Measurements from ENCODE around the gene GALK1. TPM values are rescaled to one million over a fixed set of nuclear protein-coding genes. Genes with fewer than 3 reads are reported as not detected.

The GALK1 gene
- polyA plus RNA-seq, 1 donor (not counting 4 experiments of a cell fraction or from before 2014, with no cell fraction given): 1.3 TPM

DNA sequence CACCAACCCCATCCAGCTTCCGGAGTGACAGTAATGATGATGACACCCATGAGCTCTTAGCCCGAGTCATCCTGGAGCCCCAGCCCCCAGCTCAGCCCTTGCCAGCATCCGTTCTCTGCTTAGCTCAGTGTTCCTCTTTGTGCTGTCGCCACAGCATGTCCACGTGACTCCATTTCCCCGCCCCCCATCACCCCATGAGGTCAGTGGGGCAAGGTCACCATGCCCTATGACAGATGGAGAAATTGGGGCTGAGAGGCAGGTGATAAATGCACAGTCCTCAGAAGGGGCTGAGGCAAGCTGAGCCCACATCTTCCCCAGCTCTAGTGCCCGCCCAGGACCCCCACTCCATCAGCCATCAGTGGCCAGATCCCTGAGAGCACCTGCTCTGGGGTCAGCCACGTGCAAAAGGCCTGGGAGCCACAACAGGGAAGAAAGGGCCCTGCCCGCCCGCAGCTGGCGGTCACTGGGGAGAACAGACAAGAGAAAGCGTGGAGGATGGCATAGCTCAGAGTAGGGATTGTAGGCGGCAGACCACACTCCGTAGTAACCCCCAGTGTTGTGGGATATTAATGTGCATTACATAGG, 26.7 kb downstream of the GALK1 start:
- TF ChIP-seq, protein P1, sequence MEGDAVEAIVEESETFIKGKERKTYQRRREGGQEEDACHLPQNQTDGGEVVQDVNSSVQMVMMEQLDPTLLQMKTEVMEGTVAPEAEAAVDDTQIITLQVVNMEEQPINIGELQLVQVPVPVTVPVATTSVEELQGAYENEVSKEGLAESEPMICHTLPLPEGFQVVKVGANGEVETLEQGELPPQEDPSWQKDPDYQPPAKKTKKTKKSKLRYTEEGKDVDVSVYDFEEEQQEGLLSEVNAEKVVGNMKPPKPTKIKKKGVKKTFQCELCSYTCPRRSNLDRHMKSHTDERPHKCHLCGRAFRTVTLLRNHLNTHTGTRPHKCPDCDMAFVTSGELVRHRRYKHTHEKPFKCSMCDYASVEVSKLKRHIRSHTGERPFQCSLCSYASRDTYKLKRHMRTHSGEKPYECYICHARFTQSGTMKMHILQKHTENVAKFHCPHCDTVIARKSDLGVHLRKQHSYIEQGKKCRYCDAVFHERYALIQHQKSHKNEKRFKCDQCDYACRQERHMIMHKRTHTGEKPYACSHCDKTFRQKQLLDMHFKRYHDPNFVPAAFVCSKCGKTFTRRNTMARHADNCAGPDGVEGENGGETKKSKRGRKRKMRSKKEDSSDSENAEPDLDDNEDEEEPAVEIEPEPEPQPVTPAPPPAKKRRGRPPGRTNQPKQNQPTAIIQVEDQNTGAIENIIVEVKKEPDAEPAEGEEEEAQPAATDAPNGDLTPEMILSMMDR (optimal IDR thresholded peaks at IDR 0.05 in 1 of 3, IDR thresholded peaks at IDR 0.05 in 1 of 3, conservative IDR thresholded peaks at IDR 0.05 in 1 of 3; ENCODE audit: extremely low read depth in 1 of 3, insufficient read depth in 2 of 3, low read length in 3 of 3): no peak
- TF ChIP-seq EZH2 (IDR thresholded peaks at IDR 0.05; ENCODE audit: low read length): no peak
- Histone ChIP-seq H3K9me1 (ENCODE audit: control insufficient read depth, extremely low read depth, insufficient read depth, low read length) (no peaks in the 10 kb centered on the region), H3K4me2 (ENCODE audit: control insufficient read depth, extremely low read depth, insufficient read depth, low read depth, low read length) (no peak overlapping the region), H3K79me2 (ENCODE audit: control insufficient read depth, insufficient read depth, low read length) (peaks cover 75% of the 10 kb centered on the region), H3K4me3 (ENCODE audit: control insufficient read depth in 2 of 3, extremely low read depth in 1 of 3, insufficient read depth in 2 of 3, low read depth in 1 of 3, low read length in 3 of 3) (no peak overlapping the region), H3K36me3 (ENCODE audit: control insufficient read depth in 2 of 2, extremely low read depth in 1 of 2, insufficient read depth in 2 of 2, low read length in 2 of 2) (peaks cover 69 to 83% of the 10 kb centered on the region in 2 experiments), H4K20me1 (ENCODE audit: control insufficient read depth, extremely low read depth, insufficient read depth, low read length) (peaks cover 84% of the 10 kb centered on the region), H2AFZ (ENCODE audit: control insufficient read depth, low read length) (no peak overlapping the region), H3K27me3 (ENCODE audit: control insufficient read depth, extremely low read depth, insufficient read depth, low read length) (no peaks in the 10 kb centered on the region), H3K27ac (ENCODE audit: control insufficient read depth, insufficient read depth, low read length) (no peak overlapping the region), H3K9ac (ENCODE audit: control insufficient read depth, extremely low read depth, insufficient read depth, low read length) (no peak overlapping the region), H3K9me3 (ENCODE audit: control insufficient read depth, low read depth, low read length) (no peaks in the 10 kb centered on the region), H3K4me1 (ENCODE audit: control insufficient read depth, extremely low read depth, insufficient read depth, low read length) (no peaks in the 10 kb centered on the region)
- no peak for DNase-seq (ENCODE audit: low read depth, low spot score)
- dilution Hi-C loops (cut with MboI; ENCODE audit: extremely low pct_ligation_motif_present, low sequenced_read_pairs): no loop called here
- FAIRE-seq: no peak

DNA sequence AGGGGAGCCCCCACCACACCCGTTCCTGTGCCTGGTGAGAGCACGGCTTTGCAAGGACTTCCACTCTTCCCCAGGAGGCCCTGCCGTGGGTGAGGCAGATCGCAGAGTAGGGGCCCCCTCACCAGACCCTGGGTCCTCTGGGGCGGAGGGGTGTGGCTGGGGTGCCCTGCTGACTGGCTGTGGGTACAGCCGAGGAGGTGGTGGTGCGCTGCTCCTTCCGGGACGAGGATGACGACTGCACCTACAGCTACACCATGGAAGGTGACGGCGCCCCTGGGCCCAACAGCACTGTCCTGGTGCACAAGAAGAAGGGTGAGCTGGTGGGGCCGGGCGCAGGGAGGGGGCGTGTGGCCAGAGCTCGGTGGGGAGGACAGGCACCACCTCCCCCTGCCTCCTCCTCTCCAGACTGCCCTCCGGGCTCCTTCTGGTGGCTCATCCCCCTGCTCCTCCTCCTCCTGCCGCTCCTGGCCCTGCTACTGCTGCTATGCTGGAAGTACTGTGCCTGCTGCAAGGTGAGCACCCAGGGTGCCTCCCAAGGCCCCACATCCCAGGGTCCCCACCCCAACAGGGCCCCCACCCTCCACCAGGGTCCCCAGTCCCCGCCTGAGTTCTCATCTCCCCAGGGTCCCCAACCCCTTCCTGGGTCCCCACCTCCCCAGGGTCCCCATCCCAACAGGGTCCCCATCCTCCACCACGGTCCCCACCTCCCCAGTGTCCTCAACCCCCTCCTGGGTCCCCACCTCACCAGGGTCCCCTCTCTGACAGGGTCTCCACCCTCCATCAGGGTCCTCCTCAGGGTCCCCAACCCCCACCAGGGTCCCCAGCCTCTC, 27.6 kb downstream of the GALK1 start:
- Histone ChIP-seq H3K36me3 (ENCODE audit: control insufficient read depth in 2 of 2, extremely low read depth in 1 of 2, insufficient read depth in 2 of 2, low read length in 2 of 2) (peaks cover 65 to 81% of the 10 kb centered on the region in 2 experiments), H2AFZ (ENCODE audit: control insufficient read depth, low read length) (no peak overlapping the region), H3K27me3 (ENCODE audit: control insufficient read depth, extremely low read depth, insufficient read depth, low read length) (no peaks in the 10 kb centered on the region), H3K9me3 (ENCODE audit: control insufficient read depth, low read depth, low read length) (no peaks in the 10 kb centered on the region), H3K27ac (ENCODE audit: control insufficient read depth, insufficient read depth, low read length) (no peak overlapping the region), H4K20me1 (ENCODE audit: control insufficient read depth, extremely low read depth, insufficient read depth, low read length) (peaks cover 82% of the 10 kb centered on the region), H3K4me1 (ENCODE audit: control insufficient read depth, extremely low read depth, insufficient read depth, low read length) (no peaks in the 10 kb centered on the region), H3K79me2 (ENCODE audit: control insufficient read depth, insufficient read depth, low read length) (peaks cover 74% of the 10 kb centered on the region), H3K4me3 (ENCODE audit: control insufficient read depth in 2 of 3, extremely low read depth in 1 of 3, insufficient read depth in 2 of 3, low read depth in 1 of 3, low read length in 3 of 3) (no peak overlapping the region), H3K9ac (ENCODE audit: control insufficient read depth, extremely low read depth, insufficient read depth, low read length) (no peak overlapping the region), H3K9me1 (ENCODE audit: control insufficient read depth, extremely low read depth, insufficient read depth, low read length) (no peaks in the 10 kb centered on the region), H3K4me2 (ENCODE audit: control insufficient read depth, extremely low read depth, insufficient read depth, low read depth, low read length) (no peak overlapping the region)
- FAIRE-seq (no peak), DNase-seq (ENCODE audit: low read depth, low spot score) (no peak)
- no peak for TF ChIP-seq EZH2 (IDR thresholded peaks at IDR 0.05; ENCODE audit: low read length)
- TF ChIP-seq, protein P1 (optimal IDR thresholded peaks at IDR 0.05 in 1 of 3, IDR thresholded peaks at IDR 0.05 in 1 of 3, conservative IDR thresholded peaks at IDR 0.05 in 1 of 3; ENCODE audit: extremely low read depth in 1 of 3, insufficient read depth in 2 of 3, low read length in 3 of 3): no peak
- dilution Hi-C loops (cut with MboI; ENCODE audit: extremely low pct_ligation_motif_present, low sequenced_read_pairs): no loop called here
